HG03442 (cell line): Measurements from ENCODE around the gene MEIOB.
"Not testable (repeated sequence)": the region's sequence is repeated elsewhere in the genome, so short reads cannot be mapped to it uniquely, and the experiment has no call there.

Source experiments
- ATAC-seq: cut with Tn5 transposase; IDR thresholded peaks from one replicate; pipeline ENCODE4 v1.9.1; 2021; ENCODE audit warnings: mild to moderate bottlenecking, moderate library complexity; ENCODE audit not compliant: unreplicated experiment

The MEIOB gene

DNA sequence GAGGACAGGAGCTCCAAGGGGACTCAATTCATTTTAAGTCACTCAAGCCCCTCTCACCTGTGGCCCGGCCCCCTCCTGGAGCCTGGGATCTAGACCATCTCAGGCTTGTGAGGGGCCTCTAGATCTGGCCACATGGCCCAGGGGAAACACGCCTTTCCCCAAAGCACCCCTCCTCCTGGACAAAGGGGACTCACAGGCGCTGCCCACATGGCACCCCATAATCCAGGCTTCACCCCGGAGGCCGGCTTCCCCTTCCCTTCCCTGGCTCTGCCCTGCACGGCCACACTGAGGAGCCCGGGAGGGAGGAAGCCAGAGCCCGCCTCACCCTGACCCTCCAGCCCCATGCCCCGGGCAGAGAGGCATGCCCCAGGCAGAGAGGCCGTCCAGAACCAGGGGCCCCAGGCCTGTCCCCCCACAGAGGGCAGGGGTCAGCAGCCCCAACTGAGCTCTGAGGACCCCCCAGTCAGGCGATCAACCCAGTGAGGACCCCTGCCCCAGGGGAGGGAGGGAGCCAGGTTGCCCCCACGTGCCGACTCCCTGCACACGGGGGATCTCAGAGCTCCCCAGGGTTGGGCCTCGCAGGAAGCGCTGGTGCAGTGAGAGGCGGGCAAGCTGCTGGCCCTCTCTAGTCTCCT, 35.4 kb upstream of the MEIOB start:
- no peak for ATAC-seq

DNA sequence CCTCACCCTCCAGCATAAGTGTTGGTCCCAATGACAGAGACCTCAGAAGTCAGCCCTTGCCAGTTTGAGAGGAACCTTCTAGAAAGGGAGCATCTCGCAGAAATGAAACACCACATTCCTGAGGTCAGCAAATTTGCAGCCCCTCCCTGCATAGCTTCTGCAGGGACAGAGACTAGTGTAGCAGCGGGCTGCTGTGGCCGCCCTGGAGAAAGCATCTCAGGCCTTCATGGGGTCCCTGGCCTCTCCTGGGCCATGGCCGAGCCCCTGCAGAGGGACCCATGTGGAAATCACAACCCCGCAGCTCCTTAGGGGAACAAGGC, 34.8 kb upstream of the MEIOB start:
- ATAC-seq = no peak

DNA sequence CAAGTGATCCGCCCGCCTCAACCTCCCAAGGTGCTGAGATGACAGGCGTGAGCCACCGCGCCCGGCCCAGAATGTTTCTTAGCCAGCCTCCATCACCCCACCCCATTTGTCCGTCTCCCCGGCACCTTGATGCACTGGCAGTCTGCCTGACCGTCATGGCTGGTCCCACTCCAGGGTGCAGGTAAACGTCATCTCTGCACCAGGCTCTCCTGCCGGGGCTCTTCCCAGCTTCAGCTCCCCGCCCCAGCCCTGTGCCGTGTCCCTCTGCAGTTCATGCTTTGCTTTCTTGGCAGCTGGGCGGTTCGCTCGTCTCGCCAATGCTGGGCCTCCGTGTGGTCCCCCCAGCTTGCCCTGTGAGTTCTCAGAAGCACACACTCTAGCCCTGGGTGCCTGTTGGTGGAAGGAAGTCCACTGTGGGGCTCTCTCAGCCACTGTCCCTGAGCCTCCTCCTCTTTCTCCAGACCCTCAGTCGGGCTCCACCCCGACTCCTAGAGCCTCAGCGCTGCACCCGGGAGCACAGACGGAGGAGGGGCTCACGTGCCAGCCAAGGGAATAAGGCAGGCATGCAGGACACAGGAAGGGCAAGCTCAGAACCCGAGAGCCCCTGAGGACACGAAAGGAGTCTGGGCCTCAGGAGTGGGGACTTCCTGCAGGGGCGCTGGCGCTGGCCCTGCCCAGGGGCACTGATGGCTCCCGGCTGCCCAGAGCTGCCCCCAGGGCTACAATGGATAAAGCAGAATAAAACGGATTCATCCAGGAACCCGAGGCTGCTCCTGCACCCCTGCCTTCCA, 34.3 kb upstream of the MEIOB start:
- ATAC-seq = no peak

GRCh38 chr16:1903845-1904840, 32.2 kb upstream of the MEIOB start:
- ATAC-seq = no peak

- no peak for ATAC-seq
Observed at GRCh38 chr16:1903220-1903574, 31.2 kb upstream of the MEIOB start.

DNA sequence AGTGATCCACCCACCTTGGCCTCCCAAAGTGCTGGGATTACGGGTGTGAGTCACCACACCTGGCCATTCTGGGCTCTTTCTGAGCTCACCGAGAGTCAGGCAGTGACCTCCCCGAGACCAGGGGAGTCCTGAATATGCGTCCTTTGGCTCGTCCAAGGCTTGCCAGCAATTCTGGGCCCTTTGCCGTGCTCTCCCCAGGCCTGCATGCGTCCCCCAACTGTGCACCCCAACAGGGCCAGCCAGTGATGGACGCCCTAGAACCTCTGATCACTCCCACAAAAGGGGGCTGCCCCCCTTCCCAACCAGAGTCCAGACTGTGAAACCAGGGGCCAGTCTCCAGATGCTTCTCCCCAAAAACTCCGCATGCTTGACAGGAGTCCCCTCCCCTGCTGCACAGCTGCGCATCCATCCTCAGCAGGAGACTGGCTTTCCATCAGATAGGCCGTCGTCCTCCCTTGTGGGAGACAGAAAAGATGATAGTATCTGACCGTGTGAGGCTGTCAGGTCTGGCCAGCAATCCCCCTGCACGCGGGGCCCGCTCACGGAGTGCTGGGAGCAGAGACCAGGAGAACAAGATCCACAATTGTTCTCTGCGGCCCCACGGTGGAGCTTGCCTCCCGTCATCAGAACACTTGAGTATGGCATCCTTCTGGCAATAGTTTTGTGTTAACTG, 30.7 kb upstream of the MEIOB start:
- ATAC-seq = no peak

DNA sequence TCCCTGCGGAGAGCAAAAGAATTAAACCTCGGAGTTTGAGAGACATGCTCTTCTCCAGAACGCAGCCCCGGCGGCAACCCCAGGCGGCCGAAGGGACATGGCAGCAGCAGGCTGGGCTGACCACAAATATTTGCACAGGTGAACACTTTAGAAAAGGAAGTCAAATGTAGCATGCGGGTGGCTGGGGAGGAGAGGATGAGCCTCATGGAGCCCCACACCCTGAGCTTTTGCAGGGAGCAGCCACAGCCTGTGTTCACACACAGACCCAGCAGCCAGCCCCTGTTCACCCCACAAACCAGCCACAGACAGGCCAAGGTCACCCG, 28.4 kb upstream of the MEIOB start:
- ATAC-seq = no peak

DNA sequence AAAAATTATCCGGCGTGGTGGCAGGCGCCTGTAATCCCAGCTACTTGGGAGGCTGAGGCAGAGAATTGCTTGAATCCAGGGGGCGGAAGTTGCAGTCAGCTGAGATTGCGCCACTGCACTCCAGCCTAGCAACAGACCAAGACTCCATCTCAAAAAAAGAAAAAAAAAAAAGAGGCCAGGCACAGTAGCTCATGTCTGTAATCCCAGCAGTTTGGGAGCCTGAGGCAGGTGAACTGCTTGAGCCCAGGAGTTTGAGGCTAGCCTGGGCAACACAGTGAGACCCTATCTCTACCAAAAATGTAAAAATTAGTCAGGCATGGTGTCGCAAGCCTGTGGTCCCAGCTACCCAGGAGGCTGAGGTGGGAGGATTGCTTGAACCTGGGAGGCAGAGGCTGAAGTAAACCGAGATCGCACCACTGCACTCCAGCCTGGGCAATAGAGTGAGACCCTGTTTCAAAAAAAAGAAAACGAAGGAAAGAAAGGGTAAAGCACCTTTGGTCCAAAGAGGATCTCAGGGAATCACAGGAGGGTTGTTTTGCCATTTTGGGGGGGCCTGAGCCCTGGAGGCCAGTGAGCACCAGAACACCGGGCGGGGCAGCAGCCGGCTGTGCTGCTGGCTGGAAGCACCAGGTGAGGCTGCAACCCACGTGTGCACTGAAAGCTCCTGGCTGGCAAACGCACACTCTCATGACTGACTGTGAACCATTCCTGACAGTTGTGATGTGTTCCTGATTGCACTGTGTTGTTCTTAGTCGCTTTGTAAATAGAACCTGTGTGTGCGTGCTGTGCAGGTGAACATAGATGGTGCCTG, 27.9 kb upstream of the MEIOB start:
- ATAC-seq = no peak

DNA sequence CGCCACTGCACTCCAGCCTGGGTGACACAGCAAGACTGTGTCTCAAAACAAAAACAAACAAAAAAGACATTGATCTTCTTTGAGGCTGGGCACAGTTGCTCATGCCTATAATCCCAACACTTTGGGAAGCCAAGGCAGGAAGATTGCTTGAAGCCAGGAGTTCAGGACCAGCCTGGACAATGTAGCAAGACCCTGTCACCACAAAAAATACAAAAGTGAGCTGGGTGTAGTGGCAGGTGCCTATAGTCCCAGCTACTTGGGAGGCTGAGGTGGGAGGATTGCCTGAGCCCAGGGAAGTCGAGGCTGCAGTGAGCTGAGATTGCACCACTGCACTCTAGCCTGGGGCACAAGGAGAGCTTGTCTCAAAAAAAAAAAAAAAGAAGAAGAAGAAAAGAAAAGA, 25.7 kb upstream of the MEIOB start:
- not testable (repeated sequence) for ATAC-seq

- no peak for ATAC-seq
Observed at GRCh38 chr16:1895949-1896675, 24.1 kb upstream of the MEIOB start.

DNA sequence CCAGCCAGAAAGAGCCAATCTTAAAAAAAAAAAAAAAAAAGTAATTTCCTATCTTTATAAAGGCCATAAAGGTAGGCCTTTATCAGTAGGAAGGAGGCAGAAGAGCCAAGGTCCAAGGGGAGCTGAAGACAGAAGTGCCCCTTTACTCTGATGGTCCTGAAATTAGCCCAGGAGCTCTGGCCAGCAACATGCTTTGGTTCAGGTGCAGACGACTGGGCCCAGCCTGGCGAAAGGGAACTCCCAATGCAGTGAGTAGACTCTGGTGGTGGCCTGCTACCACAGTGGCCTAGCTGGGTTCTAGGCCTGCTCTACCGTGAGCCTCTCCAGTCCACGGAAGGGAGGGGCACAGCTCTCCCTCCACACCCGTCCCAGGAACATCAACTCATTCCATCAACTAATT, 23.1 kb upstream of the MEIOB start:
- no peak for ATAC-seq

DNA sequence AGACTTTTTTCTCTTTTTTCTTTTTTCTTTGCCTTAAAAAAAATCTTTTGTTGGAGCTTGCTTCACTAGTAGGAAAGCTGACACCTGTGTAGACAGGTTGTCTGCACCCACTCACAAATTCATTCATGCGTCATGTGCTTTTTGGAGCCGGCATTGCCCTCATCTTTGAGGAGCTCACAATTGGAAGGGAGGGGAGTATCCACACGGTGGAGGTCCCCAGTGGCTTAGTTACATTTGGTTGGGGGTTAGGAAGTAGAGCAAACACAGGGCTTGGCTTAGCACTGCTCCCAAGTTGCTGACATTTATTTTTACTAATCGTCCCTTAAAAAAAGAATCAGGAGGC, 18.7 kb upstream of the MEIOB start:
- ATAC-seq = no peak

DNA sequence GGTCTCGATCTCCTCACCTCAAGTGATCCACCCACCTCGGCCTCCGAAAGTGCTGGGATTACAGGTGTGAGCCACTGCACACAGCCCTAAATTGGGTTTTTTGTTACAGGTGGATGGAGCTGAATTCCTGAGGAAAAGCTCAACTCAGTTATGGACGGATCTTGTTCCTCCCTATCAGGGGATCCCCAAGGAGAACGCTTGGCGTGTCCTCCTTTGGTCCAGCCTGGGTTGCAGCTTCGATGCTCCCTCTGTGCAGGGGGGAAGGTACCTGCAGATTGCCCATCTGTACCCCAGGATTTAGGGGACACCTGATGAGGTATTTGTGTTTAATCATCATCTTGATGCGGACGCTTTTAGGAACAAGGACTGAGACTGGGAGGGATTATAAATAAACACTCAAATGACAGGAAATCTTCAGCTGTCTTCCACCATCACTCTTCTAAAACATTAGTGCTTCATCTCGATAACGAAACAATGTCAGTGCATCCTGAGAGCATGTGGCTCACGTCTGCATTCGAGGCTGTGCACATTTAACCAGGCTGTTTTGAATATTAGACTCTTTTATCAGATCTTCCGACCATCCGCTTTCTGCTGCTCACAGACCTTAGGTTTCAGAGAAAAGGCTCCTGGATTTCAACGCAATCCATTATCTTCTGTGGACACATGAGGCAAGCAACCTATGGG, 18.2 kb upstream of the MEIOB start:
- ATAC-seq = no peak

DNA sequence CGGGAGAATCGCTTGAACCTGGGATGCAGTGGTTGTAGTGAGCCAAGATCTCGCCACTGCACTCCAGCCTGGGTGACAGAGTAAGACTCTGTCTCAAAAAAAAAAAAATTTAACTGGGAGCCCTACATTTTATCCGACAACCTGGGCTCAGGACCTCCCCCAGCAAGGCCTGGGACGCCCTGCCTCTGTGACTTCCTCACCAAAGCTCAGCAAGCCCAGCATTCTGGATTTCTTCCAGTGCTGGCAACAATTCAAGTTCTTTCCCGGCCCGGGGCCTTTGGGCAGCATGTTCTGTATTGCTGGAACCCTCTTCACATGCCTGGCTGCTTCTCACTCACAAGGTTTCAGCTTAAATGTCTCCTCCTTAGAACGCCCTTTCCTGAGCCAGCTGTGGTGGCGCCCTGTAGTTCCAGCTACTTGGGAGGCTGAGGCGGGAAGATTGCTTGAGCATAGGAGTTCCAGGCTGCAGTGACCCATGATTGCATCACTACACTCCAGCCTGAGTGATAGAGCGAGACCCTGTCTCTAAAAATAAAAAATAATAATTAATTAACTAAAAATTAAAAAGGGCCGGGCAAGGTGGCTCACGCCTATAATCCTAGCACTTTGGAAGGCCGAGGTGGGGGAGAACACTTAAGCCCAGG, 15.9 kb upstream of the MEIOB start:
- ATAC-seq = no peak

GRCh38 chr16:1884889-1885288, 12.9 kb upstream of the MEIOB start:
- no peak for ATAC-seq

- ATAC-seq = no peak
Observed at GRCh38 chr16:1884155-1884760, 12.3 kb upstream of the MEIOB start.

DNA sequence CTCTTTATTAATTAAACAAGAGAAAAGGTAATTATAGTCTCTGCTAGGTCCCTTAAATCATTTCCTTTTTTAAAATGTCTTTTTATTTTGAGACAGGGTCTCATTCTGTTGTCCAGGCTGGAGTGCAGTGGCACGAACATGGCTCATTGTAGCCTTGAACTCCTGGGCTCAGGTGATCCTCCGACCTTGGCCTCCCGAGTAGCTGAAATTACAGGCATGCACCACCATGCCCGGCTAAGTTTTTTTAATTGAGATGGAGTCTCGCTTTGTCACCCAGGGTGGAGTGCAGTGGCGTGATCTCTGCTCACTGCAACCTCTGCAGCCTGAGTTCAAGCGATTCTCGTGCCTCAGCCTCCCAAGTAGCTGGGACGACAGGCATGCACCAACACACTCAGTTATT, 9.2 kb upstream of the MEIOB start:
- not testable (repeated sequence) for ATAC-seq

- no peak for ATAC-seq
Observed at GRCh38 chr16:1879477-1879876, 7.5 kb upstream of the MEIOB start.
